IPS-20b (cell line): ENCODE measurements around the gene SKAP1.

Experiments used
- H3K27ac ChIP-seq: one replicate; pipeline ENCODE4 v1.5.1; 2013; ENCODE audit warnings: low read length
- H3K27me3 ChIP-seq: 2 replicates; pipeline ENCODE4 v1.6.1; 2013; ENCODE audit warnings: mild to moderate bottlenecking, low read length, inconsistent platforms; ENCODE audit not compliant: insufficient read depth
- H3K36me3 ChIP-seq: 2 replicates; pipeline ENCODE4 v1.6.1; 2013; ENCODE audit warnings: low read depth, mild to moderate bottlenecking, inconsistent platforms, low read length, moderate library complexity; ENCODE audit not compliant: insufficient read depth
- H3K4me1 ChIP-seq: 2 replicates; pipeline ENCODE4 v1.6.1; 2013; ENCODE audit warnings: mild to moderate bottlenecking, control low read depth, inconsistent platforms, low read length, moderate library complexity; ENCODE audit not compliant: insufficient read depth
- H3K4me3 ChIP-seq: 2 replicates; pipeline ENCODE4 v1.5.1; 2013; ENCODE audit warnings: mild to moderate bottlenecking, low read length, inconsistent platforms
- H3K9ac ChIP-seq: 2 replicates; pipeline ENCODE4 v1.6.1; 2013; ENCODE audit warnings: low read depth, mild to moderate bottlenecking, inconsistent platforms, low read length, moderate library complexity
- H3K9me3 ChIP-seq: 2 replicates; pipeline ENCODE4 v1.6.1; 2013; ENCODE audit warnings: mild to moderate bottlenecking, low read depth, low read length, inconsistent platforms; ENCODE audit not compliant: insufficient read depth

Gene SKAP1

GRCh38 chr17:48121923-48122664, 307.9 kb downstream of the SKAP1 start:
- Histone ChIP-seq H3K36me3 (peaks cover 49% of the 10 kb centered on the region), H3K9me3 (no peaks in the 10 kb centered on the region), H3K9ac (no peak overlapping the region), H3K4me3 (no peak overlapping the region), H3K4me1 (no peaks in the 10 kb centered on the region; the same call in 1 of the 2 replicates), H3K27me3 (no peaks in the 10 kb centered on the region), H3K27ac (no peak overlapping the region)

GRCh38 chr17:48113201-48113676, 316.8 kb downstream of the SKAP1 start:
- Histone ChIP-seq H3K9ac (no peak overlapping the region), H3K4me1 (peaks cover 5% of the 10 kb centered on the region; the same call in 1 of the 2 replicates), H3K27me3 (no peaks in the 10 kb centered on the region), H3K27ac (no peak overlapping the region), H3K4me3 (no peak overlapping the region), H3K9me3 (no peaks in the 10 kb centered on the region), H3K36me3 (peaks cover 25% of the 10 kb centered on the region)

- Histone ChIP-seq H3K4me1 (peaks cover 5% of the 10 kb centered on the region; the same call in 1 of the 2 replicates), H3K9ac (no peak overlapping the region), H3K9me3 (no peaks in the 10 kb centered on the region), H3K4me3 (no peak overlapping the region), H3K27ac (no peak overlapping the region), H3K36me3 (peaks cover 18% of the 10 kb centered on the region), H3K27me3 (no peaks in the 10 kb centered on the region)
These were observed 318.1 kb downstream of the SKAP1 start for GRCh38 chr17:48111937-48112241.

- Histone ChIP-seq H3K9me3 (no peaks in the 10 kb centered on the region), H3K27ac (no peak overlapping the region), H3K36me3 (peaks cover 14% of the 10 kb centered on the region), H3K4me1 (peaks cover 5% of the 10 kb centered on the region; the same call in 1 of the 2 replicates), H3K9ac (no peak overlapping the region), H3K4me3 (no peak overlapping the region), H3K27me3 (no peaks in the 10 kb centered on the region; the same call in 1 of the 2 replicates)
These were observed 319.3 kb downstream of the SKAP1 start for GRCh38 chr17:48110761-48111160.

GRCh38 chr17:48107137-48108055, 322.6 kb downstream of the SKAP1 start, which contains the start of gene SNX11:
TSS of gene SNX11 (plus strand) at chr17:48107766. CDS start at chr17:48112044, 4,278 bp downstream.
- Histone ChIP-seq H3K36me3 (no peaks in the 10 kb centered on the region), H3K27ac (no peak within 1 kb of the TSS), H3K4me3 (peak within 1 kb of the TSS; percentile 90), H3K27me3 (no peaks in the 10 kb centered on the region; the same call in 1 of the 2 replicates), H3K9ac (peak within 1 kb of the TSS; percentile 90), H3K4me1 (peaks cover 5% of the 10 kb centered on the region; the same call in 1 of the 2 replicates), H3K9me3 (no peaks in the 10 kb centered on the region)

- Histone ChIP-seq H3K9ac (peak overlapping the region; percentile 90; the same call in 1 of the 2 replicates), H3K4me3 (peak overlapping the region; percentile 90), H3K27me3 (no peaks in the 10 kb centered on the region; the same call in 1 of the 2 replicates), H3K27ac (no peak overlapping the region), H3K4me1 (peaks cover 5% of the 10 kb centered on the region; the same call in 1 of the 2 replicates), H3K36me3 (no peaks in the 10 kb centered on the region), H3K9me3 (no peaks in the 10 kb centered on the region)
These were observed 323.2 kb downstream of the SKAP1 start for GRCh38 chr17:48106802-48107136.

GRCh38 chr17:48104440-48104839, 325.6 kb downstream of the SKAP1 start:
- no peaks in the 10 kb centered on the region for H3K36me3 ChIP-seq
- peaks cover 5% of the 10 kb centered on the region; the same call in 1 of the 2 replicates for H3K4me1 ChIP-seq

GRCh38 chr17:48102798-48103715, 327.0 kb downstream of the SKAP1 start:
- Histone ChIP-seq H3K9ac (no peak overlapping the region), H3K27me3 (no peaks in the 10 kb centered on the region; the same call in 1 of the 2 replicates), H3K4me1 (no peaks in the 10 kb centered on the region; the same call in 1 of the 2 replicates), H3K36me3 (0 out of 2 replicates have a peak, but pooled peaks cover under 1% of the 10 kb centered on the region), H3K27ac (no peak overlapping the region), H3K4me3 (no peak overlapping the region), H3K9me3 (no peaks in the 10 kb centered on the region)

More at GRCh38 chr17:48104440-48104839, 325.6 kb downstream of the SKAP1 start:
- no peaks in the 10 kb centered on the region for H3K9me3 ChIP-seq
- no peak overlapping the region for H3K4me3 ChIP-seq
- no peak overlapping the region for H3K9ac ChIP-seq
- no peaks in the 10 kb centered on the region; the same call in 1 of the 2 replicates for H3K27me3 ChIP-seq
- no peak overlapping the region for H3K27ac ChIP-seq

- H3K27ac ChIP-seq: no peak overlapping the region
- H3K4me1 ChIP-seq: no peaks in the 10 kb centered on the region; the same call in 1 of the 2 replicates
- 0 out of 2 replicates have a peak, but pooled peaks cover 4% of the 10 kb centered on the region for H3K36me3 ChIP-seq
- peak overlapping the region; percentile 78; the same call in 1 of the 2 replicates for H3K4me3 ChIP-seq
- H3K9ac ChIP-seq: peak overlapping the region; percentile 92; the same call in 1 of the 2 replicates
- no peaks in the 10 kb centered on the region; the same call in 1 of the 2 replicates for H3K27me3 ChIP-seq
- H3K9me3 ChIP-seq: no peaks in the 10 kb centered on the region
These were observed 327.8 kb downstream of the SKAP1 start for GRCh38 chr17:48102043-48102750.

- Histone ChIP-seq H3K9ac (peak within 1 kb of the TSS; percentile 92), H3K36me3 (0 out of 2 replicates have a peak, but pooled peaks cover 5% of the 10 kb centered on the region), H3K27me3 (no peaks in the 10 kb centered on the region; the same call in 1 of the 2 replicates), H3K4me1 (no peaks in the 10 kb centered on the region; the same call in 1 of the 2 replicates), H3K27ac (no peak within 1 kb of the TSS), H3K4me3 (peak within 1 kb of the TSS; percentile 78), H3K9me3 (no peaks in the 10 kb centered on the region)
These were observed 328.8 kb downstream of the SKAP1 start, which contains the start of gene CBX1 for GRCh38 chr17:48101012-48101720. TSS of gene CBX1 (minus strand) at chr17:48101478. CDS start at chr17:48077004, 24,474 bp downstream.
